IPS-18a (cell line): ENCODE data around the gene UBA52.

Source experiments
- H3K27ac ChIP-seq: one replicate; pipeline ENCODE4 v1.5.1; 2013; ENCODE audit warnings: low read length
- H3K27me3 ChIP-seq: one replicate; pipeline ENCODE4 v1.6.1; 2013; ENCODE audit warnings: mild to moderate bottlenecking, low read length; ENCODE audit not compliant: control insufficient read depth, insufficient read depth
- H3K36me3 ChIP-seq: one replicate; pipeline ENCODE4 v1.6.1; 2013; ENCODE audit warnings: low read depth, low read length; ENCODE audit not compliant: control insufficient read depth
- H3K4me1 ChIP-seq: one replicate; pipeline ENCODE4 v1.6.1; 2013; ENCODE audit warnings: low read depth, low read length; ENCODE audit not compliant: control insufficient read depth
- H3K4me3 ChIP-seq: one replicate; pipeline ENCODE4 v1.5.1; 2013; ENCODE audit warnings: low read length
- H3K9ac ChIP-seq: one replicate; pipeline ENCODE4 v1.6.1; 2013; ENCODE audit warnings: mild to moderate bottlenecking, low read length, moderate library complexity
- H3K9me3 ChIP-seq: one replicate; pipeline ENCODE4 v1.6.1; 2013; ENCODE audit warnings: low read depth, low read length; ENCODE audit not compliant: control insufficient read depth

The UBA52 gene

GRCh38 chr19:18558604-18559003, 13.1 kb upstream of the UBA52 start:
- Histone ChIP-seq H3K4me3 (peak overlapping the region; percentile 81), H3K27me3 (no peaks in the 10 kb centered on the region), H3K4me1 (peaks cover 4% of the 10 kb centered on the region), H3K27ac (no peak overlapping the region), H3K9me3 (no peaks in the 10 kb centered on the region), H3K9ac (peak overlapping the region; percentile 63), H3K36me3 (peaks cover 17% of the 10 kb centered on the region)

GRCh38 chr19:18559685-18560084, 12.0 kb upstream of the UBA52 start:
- Histone ChIP-seq H3K4me1 (peaks cover 4% of the 10 kb centered on the region), H3K27ac (no peak overlapping the region), H3K36me3 (peaks cover 22% of the 10 kb centered on the region), H3K27me3 (no peaks in the 10 kb centered on the region), H3K9ac (no peak overlapping the region), H3K9me3 (no peaks in the 10 kb centered on the region), H3K4me3 (no peak overlapping the region)

- H3K9me3 ChIP-seq = no peaks in the 10 kb centered on the region
- no peak overlapping the region for H3K9ac ChIP-seq
- H3K4me3 ChIP-seq = no peak overlapping the region
- no peaks in the 10 kb centered on the region for H3K27me3 ChIP-seq
- H3K4me1 ChIP-seq = peaks cover 4% of the 10 kb centered on the region
- H3K27ac ChIP-seq = no peak overlapping the region
- H3K36me3 ChIP-seq = peaks cover 41% of the 10 kb centered on the region
These were observed 9.6 kb upstream of the UBA52 start for GRCh38 chr19:18562086-18562485.

- Histone ChIP-seq H3K4me3 (no peak overlapping the region), H3K36me3 (peaks cover 59% of the 10 kb centered on the region), H3K9me3 (no peaks in the 10 kb centered on the region), H3K9ac (no peak overlapping the region), H3K27ac (no peak overlapping the region), H3K4me1 (no peaks in the 10 kb centered on the region), H3K27me3 (no peaks in the 10 kb centered on the region)
These were observed 4.7 kb upstream of the UBA52 start for GRCh38 chr19:18566953-18567352.

GRCh38 chr19:18568367-18568766, 3.3 kb upstream of the UBA52 start:
- Histone ChIP-seq H3K9me3 (no peaks in the 10 kb centered on the region), H3K4me1 (no peaks in the 10 kb centered on the region), H3K4me3 (no peak overlapping the region), H3K36me3 (peaks cover 51% of the 10 kb centered on the region), H3K27me3 (no peaks in the 10 kb centered on the region), H3K9ac (no peak overlapping the region), H3K27ac (no peak overlapping the region)

- Histone ChIP-seq H3K27ac (no peak overlapping the region), H3K4me1 (no peaks in the 10 kb centered on the region), H3K27me3 (no peaks in the 10 kb centered on the region), H3K36me3 (peaks cover 46% of the 10 kb centered on the region), H3K9ac (no peak overlapping the region), H3K9me3 (no peaks in the 10 kb centered on the region), H3K4me3 (no peak overlapping the region)
These were observed 3.1 kb downstream of the UBA52 start for GRCh38 chr19:18574691-18575291.

- Histone ChIP-seq H3K9ac (no peak overlapping the region), H3K9me3 (no peaks in the 10 kb centered on the region), H3K27ac (no peak overlapping the region), H3K36me3 (peaks cover 46% of the 10 kb centered on the region), H3K27me3 (no peaks in the 10 kb centered on the region), H3K4me1 (no peaks in the 10 kb centered on the region), H3K4me3 (no peak overlapping the region)
These were observed 4.7 kb downstream of the UBA52 start for GRCh38 chr19:18576383-18576782.

- Histone ChIP-seq H3K27ac (no peak overlapping the region), H3K9me3 (no peaks in the 10 kb centered on the region), H3K4me1 (no peaks in the 10 kb centered on the region), H3K36me3 (peaks cover 46% of the 10 kb centered on the region), H3K4me3 (no peak overlapping the region), H3K9ac (no peak overlapping the region), H3K27me3 (no peaks in the 10 kb centered on the region)
These were observed 5.8 kb downstream of the UBA52 start for GRCh38 chr19:18577365-18577914.

- H3K36me3 ChIP-seq = peaks cover 21% of the 10 kb centered on the region
- no peaks in the 10 kb centered on the region for H3K27me3 ChIP-seq
- no peak overlapping the region for H3K9ac ChIP-seq
- no peaks in the 10 kb centered on the region for H3K9me3 ChIP-seq
- no peak overlapping the region for H3K4me3 ChIP-seq
- H3K4me1 ChIP-seq = no peaks in the 10 kb centered on the region
- H3K27ac ChIP-seq = no peak overlapping the region
These were observed 8.7 kb downstream of the UBA52 start for GRCh38 chr19:18580311-18580710.

- Histone ChIP-seq H3K4me1 (peaks cover 11% of the 10 kb centered on the region), H3K4me3 (no peak overlapping the region), H3K9me3 (no peaks in the 10 kb centered on the region), H3K9ac (no peak overlapping the region), H3K27ac (no peak overlapping the region), H3K27me3 (no peaks in the 10 kb centered on the region), H3K36me3 (no peaks in the 10 kb centered on the region)
These were observed 14.6 kb downstream of the UBA52 start for GRCh38 chr19:18586306-18586705.

- Histone ChIP-seq H3K27me3 (no peaks in the 10 kb centered on the region), H3K36me3 (no peaks in the 10 kb centered on the region), H3K27ac (no peak overlapping the region), H3K4me3 (peak overlapping the region; percentile 94), H3K9me3 (no peaks in the 10 kb centered on the region), H3K4me1 (peaks cover 11% of the 10 kb centered on the region), H3K9ac (no peak overlapping the region)
These were observed 15.9 kb downstream of the UBA52 start for GRCh38 chr19:18587561-18587960.

- Histone ChIP-seq H3K4me1 (peaks cover 11% of the 10 kb centered on the region), H3K27ac (no peak overlapping the region)
These were observed 16.4 kb downstream of the UBA52 start for GRCh38 chr19:18587962-18588610.

More at GRCh38 chr19:18587962-18588610, 16.4 kb downstream of the UBA52 start:
- Histone ChIP-seq H3K9ac (peak overlapping the region; percentile 84), H3K36me3 (no peaks in the 10 kb centered on the region), H3K27me3 (no peaks in the 10 kb centered on the region), H3K4me3 (peak overlapping the region; percentile 94), H3K9me3 (no peaks in the 10 kb centered on the region)
